GM12872 (cell line): Measurements from ENCODE around the gene HIVEP1.

Source experiments
- TF ChIP-seq, protein P1 (sequence below): IDR thresholded peaks from 3 replicates; pipeline ENCODE4 v1.5.1; 2011; ENCODE audit warnings: low read depth, mild to moderate bottlenecking, low read length, moderate library complexity; ENCODE audit not compliant: insufficient read depth

HIVEP1 gene

DNA sequence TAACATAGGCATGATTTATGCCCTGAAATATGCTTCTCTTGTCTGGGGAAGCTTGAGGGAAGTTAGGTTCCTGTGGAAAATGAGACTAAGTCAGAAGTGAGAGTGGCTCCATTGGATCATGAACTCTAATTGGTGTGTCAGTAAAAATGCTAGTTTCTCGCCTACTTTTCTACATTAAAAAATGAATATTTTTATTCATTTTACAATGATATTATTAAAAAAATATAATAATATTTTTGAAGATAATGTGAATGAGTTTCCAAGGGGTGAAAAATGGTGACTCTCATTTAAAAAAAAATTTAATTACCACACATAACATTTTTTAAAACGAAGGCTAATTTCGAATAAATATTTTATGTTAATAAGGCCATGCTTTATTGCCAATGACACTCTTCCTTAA is 84.2 kb downstream of the HIVEP1 start:
- TF ChIP-seq, protein P1, sequence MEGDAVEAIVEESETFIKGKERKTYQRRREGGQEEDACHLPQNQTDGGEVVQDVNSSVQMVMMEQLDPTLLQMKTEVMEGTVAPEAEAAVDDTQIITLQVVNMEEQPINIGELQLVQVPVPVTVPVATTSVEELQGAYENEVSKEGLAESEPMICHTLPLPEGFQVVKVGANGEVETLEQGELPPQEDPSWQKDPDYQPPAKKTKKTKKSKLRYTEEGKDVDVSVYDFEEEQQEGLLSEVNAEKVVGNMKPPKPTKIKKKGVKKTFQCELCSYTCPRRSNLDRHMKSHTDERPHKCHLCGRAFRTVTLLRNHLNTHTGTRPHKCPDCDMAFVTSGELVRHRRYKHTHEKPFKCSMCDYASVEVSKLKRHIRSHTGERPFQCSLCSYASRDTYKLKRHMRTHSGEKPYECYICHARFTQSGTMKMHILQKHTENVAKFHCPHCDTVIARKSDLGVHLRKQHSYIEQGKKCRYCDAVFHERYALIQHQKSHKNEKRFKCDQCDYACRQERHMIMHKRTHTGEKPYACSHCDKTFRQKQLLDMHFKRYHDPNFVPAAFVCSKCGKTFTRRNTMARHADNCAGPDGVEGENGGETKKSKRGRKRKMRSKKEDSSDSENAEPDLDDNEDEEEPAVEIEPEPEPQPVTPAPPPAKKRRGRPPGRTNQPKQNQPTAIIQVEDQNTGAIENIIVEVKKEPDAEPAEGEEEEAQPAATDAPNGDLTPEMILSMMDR = no peak

DNA sequence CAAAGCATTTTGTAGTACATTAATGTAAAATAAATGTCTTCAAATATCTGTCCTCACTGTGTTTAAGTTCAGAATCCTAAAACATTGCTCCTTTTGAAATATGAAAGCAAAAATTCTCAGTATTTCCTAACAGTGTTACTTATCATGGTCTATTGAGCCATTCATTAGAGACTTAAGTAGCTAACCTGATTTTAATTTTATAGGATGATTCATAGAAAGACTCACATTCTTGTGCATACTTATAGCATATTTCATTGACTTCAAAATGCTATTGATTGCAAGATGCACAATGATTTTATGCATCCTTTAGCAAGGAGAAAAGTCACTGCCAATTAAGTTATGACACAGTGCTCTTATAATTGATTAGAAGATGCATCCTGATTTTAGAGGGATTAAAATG is 85.7 kb downstream of the HIVEP1 start:
- TF ChIP-seq, protein P1 = no peak

DNA sequence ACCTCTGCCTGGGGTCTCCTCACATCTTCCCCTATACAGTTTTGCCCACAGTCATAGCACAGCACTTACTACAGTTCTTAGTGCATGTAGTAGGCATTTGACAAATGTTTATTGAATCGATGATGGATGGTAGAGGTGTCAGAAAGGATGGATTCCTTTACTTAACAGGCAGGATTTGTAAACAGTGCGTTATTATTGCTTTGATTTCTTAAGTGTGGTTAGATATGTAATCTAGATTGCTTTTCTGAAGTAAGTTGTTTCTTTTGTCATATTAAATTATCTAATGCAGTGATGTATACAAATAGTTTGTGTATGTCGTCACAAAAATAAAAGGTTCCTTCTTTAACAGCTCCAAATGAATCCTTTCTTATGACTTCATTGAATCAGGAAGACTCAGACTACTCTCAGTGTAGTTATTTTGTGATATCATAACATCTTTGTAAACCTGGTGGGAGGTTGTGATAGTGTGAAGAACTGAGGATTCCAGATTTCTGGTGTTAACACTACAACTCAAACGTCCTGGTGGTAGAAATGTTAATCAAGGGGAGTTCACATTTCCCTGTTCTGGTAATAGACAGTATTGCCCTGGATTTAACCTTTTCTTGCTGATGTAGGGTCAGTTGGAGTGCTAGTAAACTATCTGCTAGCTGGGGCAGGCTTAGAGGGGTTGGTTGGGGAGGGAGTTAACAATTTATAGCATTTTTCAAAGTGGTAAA is 87.7 kb downstream of the HIVEP1 start:
- TF ChIP-seq, protein P1 = no peak

DNA sequence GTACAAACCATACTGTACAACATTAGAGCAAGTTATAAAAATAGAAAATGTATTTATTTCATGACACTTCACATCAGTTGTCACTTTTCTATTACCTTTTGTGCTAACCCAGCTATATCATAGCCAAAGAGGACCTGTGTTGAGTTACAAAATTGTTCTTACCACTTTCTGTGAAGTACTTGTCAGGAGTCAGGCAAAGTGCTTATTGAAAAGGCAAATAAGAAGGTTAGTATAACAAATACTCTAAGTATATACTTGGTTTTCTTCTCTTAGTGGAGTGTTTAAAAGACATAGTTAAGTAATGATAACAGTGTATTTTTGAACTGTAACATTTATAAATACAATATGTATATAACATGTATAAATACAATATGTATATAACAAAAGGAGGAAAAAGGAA is 88.9 kb downstream of the HIVEP1 start:
- TF ChIP-seq, protein P1 = no peak

DNA sequence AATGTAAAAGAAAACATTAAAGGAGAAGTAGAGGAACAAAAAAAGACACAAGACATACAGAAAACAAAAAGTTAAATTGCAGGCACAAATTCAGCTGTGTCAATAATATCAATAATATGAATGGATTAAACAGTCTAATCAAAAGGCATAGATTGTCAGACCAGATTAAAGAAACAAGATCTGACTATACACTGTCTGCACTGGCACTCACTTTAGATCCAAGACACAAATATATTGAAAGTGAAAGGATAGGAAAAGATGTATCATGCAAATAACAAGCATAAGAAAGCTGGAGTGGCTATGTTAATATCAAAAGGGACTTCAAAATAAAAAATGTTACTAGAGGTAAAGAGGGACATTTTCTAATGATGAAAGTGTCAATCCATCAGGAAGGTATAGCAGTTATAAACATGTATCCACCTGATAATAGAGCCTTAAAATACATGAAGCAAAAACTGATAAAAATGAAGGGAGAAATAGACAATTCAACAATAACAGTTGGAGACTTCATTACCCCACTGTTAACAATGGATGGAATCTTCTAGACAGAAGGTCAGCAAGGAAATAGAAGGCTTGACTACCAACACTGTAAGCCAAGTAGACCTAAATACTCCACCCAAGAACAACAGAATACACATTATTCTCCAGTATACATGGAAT is 89.7 kb downstream of the HIVEP1 start:
- TF ChIP-seq, protein P1 = no peak

DNA sequence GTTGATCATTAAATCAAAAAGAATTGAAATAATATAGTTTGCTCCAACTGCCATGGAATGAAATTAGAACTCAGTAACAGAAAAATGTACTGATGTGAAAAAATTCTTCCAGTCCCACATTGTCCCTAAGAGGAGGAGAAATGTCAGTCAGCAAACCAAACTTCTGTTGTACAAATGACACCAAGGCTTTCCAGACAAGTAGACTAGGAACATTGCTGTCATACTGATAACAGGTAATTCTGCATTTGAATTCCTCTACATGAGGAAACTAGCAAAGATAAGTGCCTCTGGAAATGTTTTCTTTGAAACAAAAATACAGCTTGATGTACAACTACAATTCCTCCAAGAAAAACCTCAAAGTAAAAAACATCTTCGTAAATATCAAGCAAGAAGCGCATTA is 90.2 kb downstream of the HIVEP1 start:
- TF ChIP-seq, protein P1 = no peak

DNA sequence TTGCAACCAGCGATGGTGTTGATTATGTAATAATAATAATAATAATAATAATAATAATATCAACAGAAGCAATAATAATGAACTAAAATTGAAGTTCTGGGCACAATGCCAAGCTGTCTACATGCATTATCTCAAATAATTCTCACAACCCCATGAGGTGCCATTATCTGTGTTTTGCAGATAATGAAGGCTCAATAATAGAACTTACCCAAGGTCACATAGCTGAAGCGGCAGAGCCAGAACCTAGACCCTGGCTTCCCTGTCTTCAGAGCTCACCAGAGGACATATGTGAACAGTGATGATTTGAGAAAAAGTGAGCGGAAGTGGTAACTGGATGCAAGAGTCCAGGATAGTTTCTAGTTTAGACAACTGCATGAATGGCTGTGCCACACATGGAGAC is 91.0 kb downstream of the HIVEP1 start:
- TF ChIP-seq, protein P1 = no peak
